MG63 (cell line): Measurements from ENCODE around the gene LINGO1. TPM values are rescaled to one million over a fixed set of nuclear protein-coding genes. Genes with fewer than 3 reads are reported as not detected.
A peak's percentile ranks its signal among the peaks of the same experiment; 100 is the strongest.

Experiments
- DNase-seq: peaks from one replicate; pipeline ENCODE4 v3.0.0-alpha.2; 2020
- H3K27me3 ChIP-seq: fragments of 250-450 bp; sonication (Bioruptor Pico); 2 replicates; pipeline ENCODE4 v1.5.1; 2020; ENCODE audit warnings: mild to moderate bottlenecking, moderate library complexity
- H3K36me3 ChIP-seq: fragments of 250-450 bp; sonication (Bioruptor Pico); 2 replicates; pipeline ENCODE4 v1.5.1; 2020; ENCODE audit warnings: mild to moderate bottlenecking, moderate library complexity
- H3K4me3 ChIP-seq: fragments of 250-450 bp; sonication (Bioruptor Pico); 2 replicates; pipeline ENCODE4 v1.5.1; 2020; ENCODE audit warnings: mild to moderate bottlenecking, moderate library complexity
- H3K9me3 ChIP-seq: fragments of 250-450 bp; sonication (Bioruptor Pico); 2 replicates; pipeline ENCODE4 v1.5.1; 2020; ENCODE audit warnings: mild to moderate bottlenecking, moderate library complexity
- total RNA-seq: library from RNA; depleted of rRNA; stranded (reverse); fragments of >200 nt; shearing (Covaris generic); gene quantifications from 2 replicates; pipeline ENCODE4 v1.2.3, GENCODE V29; 2014; ENCODE audit warnings: low replicate concordance

The LINGO1 gene
- total RNA-seq, 1 experiment from 2014 or later: not detected

DNA sequence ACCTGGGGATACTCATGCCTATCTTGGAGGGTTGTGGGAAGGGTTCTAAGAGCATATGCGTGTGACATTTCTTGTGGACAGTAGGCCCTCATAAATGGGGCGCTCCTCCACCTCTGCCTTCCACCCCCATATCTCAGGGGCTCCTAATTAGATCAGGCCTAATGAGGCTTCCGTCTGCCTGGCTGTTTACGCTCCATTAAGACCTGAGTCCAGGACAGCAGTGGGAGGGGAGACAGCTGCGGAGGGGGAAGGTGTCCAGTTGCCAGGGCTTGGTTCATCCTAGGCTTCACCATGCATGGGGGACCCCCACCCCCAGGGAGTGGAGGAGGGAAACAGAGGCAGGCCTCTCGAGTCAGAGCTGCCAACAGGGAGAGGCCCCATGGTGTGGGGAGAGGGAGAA is 9.3 kb upstream of the LINGO1 start:
- H3K27me3 ChIP-seq: no peaks in the 10 kb centered on the region; the same call in 1 of the 2 replicates
- no peaks in the 10 kb centered on the region for H3K36me3 ChIP-seq
- no peak overlapping the region for H3K4me3 ChIP-seq
- H3K9me3 ChIP-seq: no peaks in the 10 kb centered on the region
- DNase-seq: no peak

DNA sequence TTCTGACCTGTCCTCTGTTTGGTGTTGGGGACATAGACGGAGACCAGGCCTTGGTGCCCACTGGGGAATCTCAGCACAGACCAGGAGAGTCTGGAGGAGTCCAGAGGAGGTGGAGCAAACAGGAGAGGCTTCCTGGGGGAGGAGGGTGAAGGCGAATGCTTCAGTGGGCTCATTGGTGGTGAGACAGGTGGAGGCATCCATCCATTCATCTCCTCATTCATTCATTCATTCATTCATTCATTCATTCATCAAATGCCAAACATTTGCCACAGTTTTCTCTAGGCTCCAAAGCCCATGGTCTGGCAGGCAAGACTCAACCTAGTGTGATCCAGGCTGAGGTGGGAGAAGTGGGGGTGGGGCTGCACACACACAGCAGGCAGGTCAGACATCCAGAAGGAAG is 7.9 kb upstream of the LINGO1 start:
- Histone ChIP-seq H3K4me3 (no peak overlapping the region), H3K9me3 (no peaks in the 10 kb centered on the region), H3K27me3 (no peaks in the 10 kb centered on the region; the same call in 1 of the 2 replicates), H3K36me3 (no peaks in the 10 kb centered on the region)
- DNase-seq: no peak

- H3K9me3 ChIP-seq: no peaks in the 10 kb centered on the region
- no peak for DNase-seq
- no peaks in the 10 kb centered on the region for H3K36me3 ChIP-seq
- no peaks in the 10 kb centered on the region; the same call in 1 of the 2 replicates for H3K27me3 ChIP-seq
- H3K4me3 ChIP-seq: no peak overlapping the region
Measured at GRCh38 chr15:77639431-77639830, 6.7 kb upstream of the LINGO1 start.

DNA sequence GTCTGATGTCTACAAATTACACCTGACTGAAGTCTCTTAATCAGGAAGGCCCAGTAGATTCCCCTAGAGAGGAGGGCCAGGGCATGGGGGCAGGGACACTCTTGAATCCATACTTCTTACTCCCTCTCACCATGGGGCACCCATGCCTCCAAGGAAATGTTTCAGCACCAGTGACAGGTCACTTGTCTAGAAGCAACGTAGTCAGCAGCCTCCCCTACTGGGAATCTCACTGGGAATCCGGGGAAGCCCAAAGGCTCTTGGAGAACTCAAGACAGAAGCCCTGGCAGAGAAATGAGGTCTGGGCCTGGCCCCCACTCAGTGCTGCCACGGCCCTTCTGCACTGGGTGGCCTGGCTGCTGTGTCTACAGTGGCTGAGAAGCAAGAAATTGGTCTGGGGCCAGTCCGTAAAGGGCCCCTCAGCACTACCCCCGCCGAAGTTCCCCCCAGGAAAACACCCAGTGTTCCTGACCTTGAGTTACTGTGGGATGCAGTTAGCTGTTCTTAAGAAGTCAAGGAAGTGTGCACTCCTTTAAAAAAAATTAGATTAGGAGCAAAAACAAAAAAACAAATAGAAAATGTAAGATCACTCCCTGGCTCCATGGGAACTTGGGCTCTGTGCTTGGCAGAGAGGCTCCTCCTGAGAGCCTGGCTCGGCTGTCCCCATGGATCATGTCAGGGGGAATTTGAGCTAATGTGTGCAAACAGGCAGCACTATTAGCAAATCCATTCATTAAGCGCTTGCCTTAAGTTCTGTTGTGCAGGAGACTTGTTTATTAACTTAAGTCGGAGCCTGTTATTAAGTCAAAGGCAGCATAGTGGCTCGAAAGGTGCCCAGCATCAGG is 5.4 kb upstream of the LINGO1 start:
- no peak for DNase-seq
- H3K27me3 ChIP-seq: no peaks in the 10 kb centered on the region; the same call in 1 of the 2 replicates
- no peaks in the 10 kb centered on the region for H3K36me3 ChIP-seq
- no peak overlapping the region for H3K4me3 ChIP-seq
- H3K9me3 ChIP-seq: no peaks in the 10 kb centered on the region

DNA sequence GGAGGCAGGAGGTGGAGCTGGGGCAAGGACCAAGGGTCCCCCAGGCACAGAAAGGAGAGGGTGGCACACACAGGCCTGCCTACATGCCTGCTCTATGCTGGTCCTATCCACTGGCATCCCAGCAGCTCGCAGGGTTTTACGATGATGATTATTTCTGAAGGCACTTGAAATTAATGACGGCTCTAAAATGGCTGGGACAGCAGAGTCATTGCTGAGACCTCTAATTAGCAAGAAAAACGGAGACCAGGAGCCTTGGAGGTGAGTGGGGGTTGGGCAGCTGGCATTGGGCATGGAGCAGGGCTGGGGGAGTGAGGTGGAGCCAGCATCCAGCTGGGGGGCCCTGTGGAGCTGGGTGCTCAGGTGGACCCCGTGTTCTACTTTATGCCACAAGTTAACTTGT is 3.5 kb upstream of the LINGO1 start:
- no peaks in the 10 kb centered on the region for H3K9me3 ChIP-seq
- no peak overlapping the region for H3K4me3 ChIP-seq
- DNase-seq: no peak
- H3K36me3 ChIP-seq: no peaks in the 10 kb centered on the region
- H3K27me3 ChIP-seq: peaks cover 5% of the 10 kb centered on the region; the same call in 1 of the 2 replicates

GRCh38 chr15:77634266-77634962 is 1.7 kb upstream of the LINGO1 start:
- Histone ChIP-seq H3K36me3 (no peaks in the 10 kb centered on the region), H3K4me3 (no peak overlapping the region), H3K9me3 (no peaks in the 10 kb centered on the region), H3K27me3 (peaks cover 5% of the 10 kb centered on the region; the same call in 1 of the 2 replicates)
- peak; percentile 42 for DNase-seq

- H3K36me3 ChIP-seq: no peaks in the 10 kb centered on the region
- H3K4me3 ChIP-seq: no peak overlapping the region; the same call in 1 of the 2 replicates
- H3K27me3 ChIP-seq: peaks cover 5% of the 10 kb centered on the region; the same call in 1 of the 2 replicates
- DNase-seq: no peak
- H3K9me3 ChIP-seq: no peaks in the 10 kb centered on the region
Measured at GRCh38 chr15:77633913-77634265, 1.2 kb upstream of the LINGO1 start.

GRCh38 chr15:77633134-77633912 is 611 bp upstream of the LINGO1 start:
- H3K4me3 ChIP-seq: peak overlapping the region; percentile 49
- peak; percentile 91 for DNase-seq
- H3K9me3 ChIP-seq: no peaks in the 10 kb centered on the region
- H3K36me3 ChIP-seq: no peaks in the 10 kb centered on the region
- H3K27me3 ChIP-seq: peaks cover 5% of the 10 kb centered on the region; the same call in 1 of the 2 replicates

- Histone ChIP-seq H3K9me3 (no peaks in the 10 kb centered on the region), H3K36me3 (no peaks in the 10 kb centered on the region), H3K4me3 (peak overlapping the region; percentile 24; the same call in 1 of the 2 replicates), H3K27me3 (peaks cover 5% of the 10 kb centered on the region; the same call in 1 of the 2 replicates)
- peak; percentile 39 for DNase-seq
Measured at GRCh38 chr15:77631745-77632533, 773 bp downstream of the LINGO1 start.

DNA sequence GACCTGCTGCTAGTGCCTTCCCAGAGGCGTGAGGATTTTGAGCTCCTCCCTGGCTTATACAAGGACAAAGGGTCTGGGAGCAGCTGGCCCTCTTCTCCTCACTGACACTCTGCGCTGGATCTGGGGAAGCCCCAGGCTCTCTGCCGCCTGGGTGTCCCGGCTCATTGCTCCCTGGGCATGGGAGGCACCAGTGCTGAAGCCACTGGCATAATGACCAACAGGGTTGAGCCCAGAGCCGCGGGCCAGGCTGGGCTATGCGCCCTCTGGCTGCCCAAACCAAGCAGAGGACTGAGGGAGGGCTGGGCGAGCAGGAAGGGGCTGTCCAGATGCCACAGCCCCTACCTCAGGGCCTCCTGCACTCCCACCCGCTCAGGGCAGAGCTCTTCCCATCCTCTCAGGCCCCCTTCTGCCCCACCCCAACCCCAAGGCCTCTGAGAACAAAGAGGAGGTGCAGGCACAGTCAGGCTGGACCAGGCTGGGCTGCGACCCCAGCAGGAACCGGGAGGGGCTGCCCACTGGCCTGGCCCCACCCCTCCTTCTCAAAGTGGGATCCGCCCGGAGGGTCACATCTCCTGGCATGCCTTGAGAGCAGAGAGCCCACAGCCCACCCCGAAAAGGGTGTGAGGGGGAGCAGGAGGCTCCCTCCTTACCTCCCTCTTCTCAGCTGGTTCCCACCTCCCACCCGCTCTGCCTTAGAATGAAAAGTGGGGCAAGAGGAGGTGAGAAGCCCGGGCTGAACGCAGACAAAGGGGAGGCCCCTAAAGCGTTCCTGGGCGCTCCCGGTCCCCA is 1.6 kb downstream of the LINGO1 start:
- peak overlapping the region; percentile 24; the same call in 1 of the 2 replicates for H3K4me3 ChIP-seq
- H3K36me3 ChIP-seq: no peaks in the 10 kb centered on the region
- peak; percentile 56 for DNase-seq
- peaks cover 5% of the 10 kb centered on the region; the same call in 1 of the 2 replicates for H3K27me3 ChIP-seq
- no peaks in the 10 kb centered on the region for H3K9me3 ChIP-seq

DNA sequence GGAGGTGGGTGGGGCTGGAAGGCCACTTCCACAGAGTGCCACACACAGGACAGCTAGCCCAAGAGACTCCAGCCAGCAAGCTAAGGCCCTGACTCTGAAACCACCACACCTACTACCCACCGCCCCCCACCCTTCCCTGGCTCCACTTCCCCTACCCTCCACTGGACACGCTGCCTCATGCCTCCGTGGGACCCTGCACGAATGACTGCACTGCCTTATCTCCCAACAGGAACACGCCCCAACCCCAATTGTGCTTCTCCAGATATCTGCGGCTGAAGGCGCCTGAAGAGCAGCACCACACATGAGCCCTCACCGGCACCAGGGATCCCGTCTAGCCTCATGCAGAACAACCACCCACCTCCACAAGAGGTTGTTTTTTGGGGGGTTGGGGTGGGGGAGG is 2.7 kb downstream of the LINGO1 start:
- H3K9me3 ChIP-seq: no peaks in the 10 kb centered on the region
- no peaks in the 10 kb centered on the region for H3K36me3 ChIP-seq
- DNase-seq: no peak
- no peak overlapping the region for H3K4me3 ChIP-seq
- peaks cover 5% of the 10 kb centered on the region; the same call in 1 of the 2 replicates for H3K27me3 ChIP-seq

GRCh38 chr15:77629070-77630030 is 3.4 kb downstream of the LINGO1 start:
- Histone ChIP-seq H3K36me3 (no peaks in the 10 kb centered on the region), H3K4me3 (no peak overlapping the region), H3K27me3 (peaks cover 5% of the 10 kb centered on the region; the same call in 1 of the 2 replicates), H3K9me3 (no peaks in the 10 kb centered on the region)
- no peak for DNase-seq

DNA sequence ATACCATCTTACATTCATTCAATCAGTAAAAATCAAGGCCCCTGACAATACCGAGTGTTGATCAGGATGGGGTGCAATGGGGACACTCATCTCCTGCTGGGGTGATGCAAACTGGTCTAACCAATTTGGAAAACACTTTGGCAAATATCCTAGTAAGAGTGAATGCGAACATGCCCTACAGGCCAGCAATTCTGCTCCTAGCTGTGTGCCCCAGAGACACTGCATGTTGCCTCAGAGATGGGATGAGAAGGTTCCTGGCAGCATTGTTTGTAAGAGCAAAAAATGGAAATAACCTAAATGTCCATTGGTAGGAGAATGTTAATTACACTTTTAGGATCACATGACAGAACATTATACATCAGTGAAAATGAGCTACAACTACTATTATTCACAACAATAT is 4.7 kb downstream of the LINGO1 start:
- no peak for DNase-seq
- peaks cover 5% of the 10 kb centered on the region; the same call in 1 of the 2 replicates for H3K27me3 ChIP-seq

GRCh38 chr15:77627581-77627980 is 5.1 kb downstream of the LINGO1 start:
- Histone ChIP-seq H3K27me3 (peaks cover 5% of the 10 kb centered on the region; the same call in 1 of the 2 replicates), H3K36me3 (no peaks in the 10 kb centered on the region), H3K4me3 (no peak overlapping the region), H3K9me3 (no peaks in the 10 kb centered on the region)
- no peak for DNase-seq

More for the DNA sequence above, 4.7 kb downstream of the LINGO1 start:
- Histone ChIP-seq H3K9me3 (no peaks in the 10 kb centered on the region), H3K36me3 (no peaks in the 10 kb centered on the region), H3K4me3 (no peak overlapping the region)
